Measurements from ENCODE around the gene ATP2C2.

The ATP2C2 gene

DNA sequence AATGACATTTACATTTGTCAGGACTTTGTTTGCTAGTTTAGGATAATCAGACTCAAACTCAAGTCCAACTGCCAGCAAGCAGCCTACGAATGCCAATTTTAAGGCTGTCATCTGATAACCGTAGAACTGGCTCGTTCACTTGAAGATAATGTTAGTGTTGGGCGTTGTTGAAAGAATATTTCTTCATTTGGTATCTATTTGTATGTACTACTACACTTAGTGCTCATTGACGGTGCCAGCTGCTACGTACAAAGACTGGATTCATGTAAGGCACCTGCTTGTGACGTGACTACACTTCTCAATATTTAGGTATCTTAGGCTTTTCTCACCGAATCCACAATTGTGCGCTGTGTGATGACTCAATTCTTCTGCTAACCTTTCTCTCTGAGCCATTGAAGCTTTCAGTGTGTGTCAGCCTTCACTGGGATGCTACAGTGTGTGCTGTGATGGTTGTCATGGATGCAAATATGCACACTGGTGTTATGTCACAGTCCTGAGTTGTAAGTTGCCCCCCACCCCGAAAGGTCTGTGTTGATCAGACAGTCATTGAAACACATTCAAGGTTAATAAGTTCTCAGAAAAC lies 5.7 kb downstream of the ATP2C2 start:
- DNase-seq (ENCODE audit: low read depth): peak; percentile 44
- TF ChIP-seq, protein P1, sequence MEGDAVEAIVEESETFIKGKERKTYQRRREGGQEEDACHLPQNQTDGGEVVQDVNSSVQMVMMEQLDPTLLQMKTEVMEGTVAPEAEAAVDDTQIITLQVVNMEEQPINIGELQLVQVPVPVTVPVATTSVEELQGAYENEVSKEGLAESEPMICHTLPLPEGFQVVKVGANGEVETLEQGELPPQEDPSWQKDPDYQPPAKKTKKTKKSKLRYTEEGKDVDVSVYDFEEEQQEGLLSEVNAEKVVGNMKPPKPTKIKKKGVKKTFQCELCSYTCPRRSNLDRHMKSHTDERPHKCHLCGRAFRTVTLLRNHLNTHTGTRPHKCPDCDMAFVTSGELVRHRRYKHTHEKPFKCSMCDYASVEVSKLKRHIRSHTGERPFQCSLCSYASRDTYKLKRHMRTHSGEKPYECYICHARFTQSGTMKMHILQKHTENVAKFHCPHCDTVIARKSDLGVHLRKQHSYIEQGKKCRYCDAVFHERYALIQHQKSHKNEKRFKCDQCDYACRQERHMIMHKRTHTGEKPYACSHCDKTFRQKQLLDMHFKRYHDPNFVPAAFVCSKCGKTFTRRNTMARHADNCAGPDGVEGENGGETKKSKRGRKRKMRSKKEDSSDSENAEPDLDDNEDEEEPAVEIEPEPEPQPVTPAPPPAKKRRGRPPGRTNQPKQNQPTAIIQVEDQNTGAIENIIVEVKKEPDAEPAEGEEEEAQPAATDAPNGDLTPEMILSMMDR (IDR thresholded peaks at IDR 0.05; ENCODE audit: insufficient read depth, low read depth, low read length, missing control alignments): no peak
- H3K4me3 ChIP-seq (ENCODE audit: low read length): no peak overlapping the region

DNA sequence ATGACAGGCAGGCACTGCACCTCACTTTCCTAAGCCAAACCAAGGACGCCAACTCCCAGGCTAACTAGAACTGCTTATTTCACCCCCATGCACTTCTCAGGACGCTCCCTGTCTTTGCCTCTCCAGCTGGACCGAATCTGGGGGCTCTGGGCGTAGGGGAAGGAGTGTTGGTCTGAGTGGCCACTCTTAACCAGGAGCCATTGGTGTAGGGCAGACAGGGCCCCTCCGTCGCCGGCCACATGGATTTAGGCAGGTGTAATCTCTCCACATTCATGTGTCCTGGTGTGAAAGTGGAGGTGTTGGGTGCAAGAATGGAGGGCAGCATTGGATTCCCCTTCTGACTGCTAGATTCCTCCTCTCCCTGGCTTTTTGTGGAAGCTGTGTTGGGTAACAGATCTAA lies 9.8 kb downstream of the ATP2C2 start:
- no peak overlapping the region for H3K4me3 ChIP-seq (ENCODE audit: low read length)
- DNase-seq (ENCODE audit: low read depth): no peak
- TF ChIP-seq, protein P1 (IDR thresholded peaks at IDR 0.05; ENCODE audit: insufficient read depth, low read depth, low read length, missing control alignments): no peak

DNA sequence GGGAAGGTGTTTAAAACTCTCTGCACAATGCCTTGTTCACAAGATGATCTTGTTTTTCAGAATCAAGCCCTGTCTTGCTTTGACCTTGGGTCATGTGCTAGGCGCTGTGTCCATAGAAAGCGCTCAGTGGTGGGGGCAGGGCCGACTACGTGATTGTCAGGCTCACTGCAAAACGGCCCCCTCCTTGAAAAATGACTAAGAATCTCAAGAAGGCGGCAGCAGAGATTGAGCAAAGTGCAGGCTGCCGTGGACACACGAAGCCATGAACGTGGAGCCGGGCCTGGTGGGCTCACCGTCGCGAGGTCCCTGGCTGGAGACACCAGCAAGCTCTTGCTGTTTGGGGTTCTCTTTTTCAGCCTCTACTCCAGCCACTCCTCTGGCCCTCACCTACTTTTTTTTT lies 10.2 kb downstream of the ATP2C2 start:
- TF ChIP-seq, protein P1 (IDR thresholded peaks at IDR 0.05; ENCODE audit: insufficient read depth, low read depth, low read length, missing control alignments): no peak
- H3K4me3 ChIP-seq (ENCODE audit: low read length): no peak overlapping the region
- peak; percentile 72 for DNase-seq (ENCODE audit: low read depth)

DNA sequence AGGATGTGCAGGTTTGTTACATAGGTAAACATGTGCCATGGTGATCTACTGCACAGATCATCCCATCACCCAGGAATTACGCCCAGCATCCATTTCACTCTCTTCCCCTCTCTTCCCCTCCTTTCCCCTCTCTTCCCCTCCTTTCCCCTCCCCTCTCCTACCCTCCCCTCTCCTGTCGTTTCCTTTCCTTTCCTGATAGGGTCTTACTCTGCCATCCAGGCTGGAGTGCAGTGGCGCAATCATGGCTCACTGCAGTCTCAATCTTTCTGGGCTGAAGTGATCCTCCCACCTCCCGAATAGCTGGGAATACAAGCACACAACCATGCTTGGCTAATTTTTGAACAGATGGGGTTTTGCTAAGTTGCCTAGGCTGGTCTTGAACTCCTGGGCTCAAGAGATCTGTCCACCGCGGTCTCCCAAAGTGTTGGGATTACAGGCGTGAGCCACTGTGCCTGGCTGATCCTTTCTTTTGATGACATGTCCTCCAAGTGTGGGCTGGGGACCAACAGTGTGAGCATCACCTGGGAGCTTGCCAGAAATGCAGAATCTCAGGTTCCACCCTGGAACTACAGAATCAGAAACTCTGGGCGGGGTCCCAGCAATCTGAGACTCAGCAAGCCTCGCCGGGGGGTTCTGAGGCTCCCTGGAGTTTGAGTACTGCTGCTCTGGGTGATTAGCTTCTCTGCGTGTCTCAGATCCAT lies 10.8 kb downstream of the ATP2C2 start:
- TF ChIP-seq, protein P1 (IDR thresholded peaks at IDR 0.05; ENCODE audit: insufficient read depth, low read depth, low read length, missing control alignments): no peak
- no peak for DNase-seq (ENCODE audit: low read depth)
- no peak overlapping the region for H3K4me3 ChIP-seq (ENCODE audit: low read length)

DNA sequence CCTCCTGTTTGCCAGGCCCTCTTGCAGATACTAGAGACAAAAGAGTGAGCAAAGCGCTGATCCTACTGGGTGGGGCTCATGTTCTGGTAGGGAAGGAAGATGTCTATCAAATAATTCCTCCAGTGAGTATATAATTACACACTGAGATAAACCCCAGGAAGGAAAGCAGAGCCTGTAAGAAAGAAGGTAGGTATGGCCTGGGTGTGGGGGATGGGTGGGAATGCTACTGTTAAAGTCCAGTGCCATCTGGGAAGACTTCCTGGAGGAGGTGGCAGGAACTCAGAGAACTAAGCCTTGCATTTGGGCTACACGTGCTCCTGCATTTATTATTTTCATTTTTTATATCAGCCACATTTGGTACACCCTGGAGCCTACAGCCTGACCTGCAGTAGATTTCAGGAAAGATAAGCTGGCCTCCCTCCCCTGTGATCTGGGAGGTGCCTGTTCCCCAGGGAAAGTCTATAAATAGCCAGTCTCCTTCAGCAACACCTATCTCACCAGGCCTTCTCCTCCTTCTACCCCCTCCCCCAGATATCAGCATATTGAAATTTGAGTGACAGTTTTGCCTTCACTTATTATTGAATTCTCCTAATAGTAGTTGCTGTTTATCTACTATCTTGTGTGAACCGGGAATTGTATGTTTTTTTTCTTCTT lies 11.5 kb downstream of the ATP2C2 start:
- DNase-seq (ENCODE audit: low read depth): peak; percentile 52
- TF ChIP-seq, protein P1 (IDR thresholded peaks at IDR 0.05; ENCODE audit: insufficient read depth, low read depth, low read length, missing control alignments): no peak
- H3K4me3 ChIP-seq (ENCODE audit: low read length): no peak overlapping the region

DNA sequence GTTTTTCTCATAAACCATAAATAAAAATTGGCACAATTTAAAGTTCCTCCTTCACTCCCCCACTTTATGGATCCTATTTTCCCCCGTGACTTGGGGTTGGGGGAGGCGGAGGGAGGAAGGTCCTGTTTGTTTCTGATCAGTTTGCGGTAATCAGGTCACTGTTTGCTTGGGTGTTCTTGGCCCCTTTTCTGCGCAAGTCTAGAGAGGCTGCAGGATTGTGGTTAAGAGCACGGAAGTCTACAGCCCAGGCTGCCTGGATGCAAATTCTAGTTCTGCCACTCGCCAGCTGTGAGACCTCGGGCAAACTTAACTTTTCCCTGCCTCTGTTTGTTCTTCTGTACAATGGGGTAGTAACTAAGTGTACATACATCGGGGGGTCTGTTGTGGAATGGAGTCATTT lies 12.1 kb downstream of the ATP2C2 start:
- TF ChIP-seq, protein P1 (IDR thresholded peaks at IDR 0.05; ENCODE audit: insufficient read depth, low read depth, low read length, missing control alignments): no peak
- H3K4me3 ChIP-seq (ENCODE audit: low read length): no peak overlapping the region
- no peak for DNase-seq (ENCODE audit: low read depth)

All from epithelial cell of esophagus (primary cell).